ENCODE measurements around the gene HSPA12A.

The HSPA12A gene

GRCh38 chr10:116668018-116668417, 74.3 kb downstream of the HSPA12A start:
- DNase-seq (ENCODE audit: low spot score): no peak

GRCh38 chr10:116667484-116667883, 74.9 kb downstream of the HSPA12A start:
- DNase-seq (ENCODE audit: low spot score): no peak

GRCh38 chr10:116665541-116666125, 76.7 kb downstream of the HSPA12A start:
- DNase-seq (ENCODE audit: low spot score): no peak

GRCh38 chr10:116664631-116665030, 77.7 kb downstream of the HSPA12A start:
- DNase-seq (ENCODE audit: low spot score): no peak

- no peak for DNase-seq (ENCODE audit: low spot score)
These were observed 79.0 kb downstream of the HSPA12A start for GRCh38 chr10:116663342-116663741.

- no peak for DNase-seq (ENCODE audit: low spot score)
These were observed 81.5 kb downstream of the HSPA12A start for GRCh38 chr10:116660860-116661259.

GRCh38 chr10:116659049-116659670, 83.2 kb downstream of the HSPA12A start:
- no peak for DNase-seq (ENCODE audit: low spot score)

GRCh38 chr10:116657863-116658551, 84.4 kb downstream of the HSPA12A start:
- DNase-seq (ENCODE audit: low spot score): no peak

GRCh38 chr10:116656044-116656443, 86.3 kb downstream of the HSPA12A start:
- DNase-seq (ENCODE audit: low spot score): no peak

GRCh38 chr10:116655568-116655967, 86.8 kb downstream of the HSPA12A start:
- no peak for DNase-seq (ENCODE audit: low spot score)

GRCh38 chr10:116654816-116655215, 87.5 kb downstream of the HSPA12A start:
- no peak for DNase-seq (ENCODE audit: low spot score)

GRCh38 chr10:116653885-116654284, 88.5 kb downstream of the HSPA12A start:
- no peak for DNase-seq (ENCODE audit: low spot score)

GRCh38 chr10:116648903-116649302, 93.5 kb downstream of the HSPA12A start:
- DNase-seq (ENCODE audit: low spot score): no peak

- DNase-seq (ENCODE audit: low spot score): no peak
These were observed 95.9 kb downstream of the HSPA12A start for GRCh38 chr10:116646502-116646901.

GRCh38 chr10:116637830-116638229, 104.5 kb downstream of the HSPA12A start:
- DNase-seq (ENCODE audit: low spot score): no peak

GRCh38 chr10:116636976-116637375, 105.4 kb downstream of the HSPA12A start:
- DNase-seq (ENCODE audit: low spot score): peak; percentile 30

GRCh38 chr10:116636385-116636784, 106.0 kb downstream of the HSPA12A start:
- DNase-seq (ENCODE audit: low spot score): no peak

- no peak for DNase-seq (ENCODE audit: low spot score)
These were observed 108.0 kb downstream of the HSPA12A start for GRCh38 chr10:116634126-116634975.

GRCh38 chr10:116633216-116633600, 109.2 kb downstream of the HSPA12A start:
- DNase-seq (ENCODE audit: low spot score): no peak

- no peak for DNase-seq (ENCODE audit: low spot score)
These were observed 109.7 kb downstream of the HSPA12A start for GRCh38 chr10:116632596-116633215.

GRCh38 chr10:116631871-116632295, 110.5 kb downstream of the HSPA12A start:
- no peak for DNase-seq (ENCODE audit: low spot score)

GRCh38 chr10:116630020-116630419, 112.3 kb downstream of the HSPA12A start:
- no peak for DNase-seq (ENCODE audit: low spot score)
